Testis (tissue), 5 donors: ENCODE data around the gene THBS4. TPM values are rescaled to one million over a fixed set of nuclear protein-coding genes. Genes with fewer than 3 reads are reported as not detected.

ENCODE experiments used
- DNase-seq: peaks from one replicate; pipeline ENCODE4 v3.0.0-alpha.2; 2019
- H3K27ac ChIP-seq, 2 donors: fragments of 200-600 bp; sonication (generic); one replicate each; pipeline ENCODE4 v1.5.1; 2019
- H3K27me3 ChIP-seq: fragments of 200-600 bp; sonication (generic); one replicate; pipeline ENCODE4 v1.5.1; 2019
- H3K36me3 ChIP-seq: fragments of 200-600 bp; sonication (generic); one replicate; pipeline ENCODE4 v1.5.1; 2017; ENCODE audit warnings: low read depth; ENCODE audit errors: missing control alignments
- H3K4me1 ChIP-seq: fragments of 200-600 bp; sonication (generic); one replicate; pipeline ENCODE4 v1.5.1; 2019
- H3K4me3 ChIP-seq, 2 donors: fragments of 200-600 bp; sonication (generic); one replicate each; pipeline ENCODE4 v1.5.1; 2017 to 2019
- H3K9me3 ChIP-seq: fragments of 200-600 bp; sonication (generic); one replicate; pipeline ENCODE4 v1.5.1; 2017
- CTCF ChIP-seq, 3 experiments: fragments of 450-650 bp in 2 of 3; fragments of 200-600 bp in 1 of 3; sonication (generic) in 1 of 3; IDR thresholded peaks; one replicate each; pipeline ENCODE4 v1.5.1; 2016 to 2019; ENCODE audit warnings: antibody characterized with exemption in 3 of 3, mild to moderate bottlenecking in 2 of 3, moderate library complexity in 1 of 3
- POLR2A ChIP-seq: fragments of 450-650 bp; IDR thresholded peaks from one replicate; pipeline ENCODE4 v1.6.1; 2017; ENCODE audit warnings: antibody characterized with exemption, mild to moderate bottlenecking, moderate library complexity
- WGBS, 2 donors: methylation state at CpG; one replicate each; pipeline ENCODE4 v1.1.5; 2018; 5-methylcytosine and 5-hydroxymethylcytosine counted together
- intact Hi-C: fragments of 100-400 bp; cut with DNase I; formaldehyde crosslinking; loops from one replicate; pipeline ENCODE4 v1.15.1; 2023; ENCODE audit warnings: low total_unique reads
- long read RNA-seq, 2 donors: transcript quantifications; one replicate each; lab custom pipeline, GENCODE V29; 2026
- polyA plus RNA-seq: library from polyadenylated mRNA; stranded (reverse); fragments of 350-450 nt; fragmentation: Illumina TruSeq; extraction: RNeasy Lipid Tissue Mini Kit (QIAGEN cat#74804); gene quantifications from one replicate; pipeline ENCODE4 v1.2.3, GENCODE V29; 2014; ENCODE audit warnings: low read depth, low replicate concordance; ENCODE audit not compliant: insufficient read depth
- total RNA-seq, 2 donors: library from RNA; depleted of rRNA; stranded (reverse); fragments of >200 nt; gene quantifications; one replicate each; pipeline ENCODE4 v1.2.3, GENCODE V29; 2016

Gene THBS4
- total RNA-seq (10 to 100 TPM; 14.1 to 18.3 TPM), polyA plus RNA-seq (62.5 TPM)
- long read RNA-seq, donor 1 = 0 reads
- long read RNA-seq, donor 2 = 0 reads

GRCh38 chr5:80034962-80035821, at the start of gene THBS4:
TSS of gene THBS4 (plus strand) at chr5:80035348. CDS start at chr5:80035538, 190 bp downstream.
- no peaks in the 10 kb centered on the region for H3K36me3 ChIP-seq
- peak within 1 kb of the TSS; percentile 39 to 50 for H3K4me3 ChIP-seq
- intact Hi-C loops = no loop called here
- 7 to 10% methylated on average over 17 to 41 of the region's 76 CpGs for WGBS, 2 donors
- H3K4me1 ChIP-seq = no peaks in the 10 kb centered on the region
- H3K9me3 ChIP-seq = no peaks in the 10 kb centered on the region
- no peaks in the 10 kb centered on the region for H3K27me3 ChIP-seq
- no peak within 1 kb of the TSS for H3K27ac ChIP-seq
- no peak for TF ChIP-seq POLR2A
- no peak for TF ChIP-seq CTCF (IDR thresholded peaks at IDR 0.05)
- no peak for DNase-seq

GRCh38 chr5:79986260-79986659, 48.9 kb upstream of the THBS4 start:
- H3K27ac ChIP-seq = no peak overlapping the region
- H3K27me3 ChIP-seq = no peaks in the 10 kb centered on the region
- DNase-seq = no peak
- TF ChIP-seq POLR2A = no peak
- TF ChIP-seq CTCF (IDR thresholded peaks at IDR 0.05) = no peak
- intact Hi-C loops = no loop called here
- peaks cover 4% of the 10 kb centered on the region for H3K4me1 ChIP-seq
- no peak overlapping the region for H3K4me3 ChIP-seq
- H3K36me3 ChIP-seq = no peaks in the 10 kb centered on the region
- no peaks in the 10 kb centered on the region for H3K9me3 ChIP-seq

GRCh38 chr5:79990205-79990597, 44.9 kb upstream of the THBS4 start:
- H3K4me1 ChIP-seq = peaks cover 4% of the 10 kb centered on the region
- 31 to 46% methylated on average over 6 of the region's 6 CpGs for WGBS, 2 donors
- intact Hi-C loops = no loop called here
- H3K27ac ChIP-seq = no peak overlapping the region
- no peaks in the 10 kb centered on the region for H3K36me3 ChIP-seq
- no peaks in the 10 kb centered on the region for H3K9me3 ChIP-seq
- DNase-seq = no peak
- peak overlapping the region; percentile 79 to 88 for H3K4me3 ChIP-seq
- no peak for TF ChIP-seq POLR2A
- no peak for TF ChIP-seq CTCF (IDR thresholded peaks at IDR 0.05)
- H3K27me3 ChIP-seq = no peaks in the 10 kb centered on the region

GRCh38 chr5:79990598-79991507, 44.3 kb upstream of the THBS4 start, which contains the start of gene MTX3:
TSS of gene MTX3 (minus strand) at chr5:79991262. CDS start at chr5:79991238, 24 bp downstream.
- Histone ChIP-seq H3K9me3 (no peaks in the 10 kb centered on the region), H3K36me3 (no peaks in the 10 kb centered on the region), H3K4me3 (peak within 1 kb of the TSS; percentile 79 to 88), H3K4me1 (peaks cover 4% of the 10 kb centered on the region), H3K27me3 (no peaks in the 10 kb centered on the region), H3K27ac (peak within 1 kb of the TSS; percentile 76)
- intact Hi-C loops = no loop called here
- no peak for TF ChIP-seq POLR2A
- TF ChIP-seq CTCF (IDR thresholded peaks at IDR 0.05) = no peak
- WGBS, 2 donors = 0 to 3% methylated on average over 14 to 50 of the region's 50 CpGs
- DNase-seq = peak; percentile 91
